GM18873 (cell line): Measurements from ENCODE around the gene ZFPM1.
"Not testable (repeated sequence)": the region's sequence is repeated elsewhere in the genome, so short reads cannot be mapped to it uniquely, and the experiment has no call there.

Experiments
- ATAC-seq: cut with Tn5 transposase; IDR thresholded peaks from one replicate; pipeline ENCODE4 v1.9.1; 2021; ENCODE audit warnings: mild to moderate bottlenecking, moderate library complexity, moderate number of reproducible peaks; ENCODE audit not compliant: unreplicated experiment, low FRiP score

The ZFPM1 gene

DNA sequence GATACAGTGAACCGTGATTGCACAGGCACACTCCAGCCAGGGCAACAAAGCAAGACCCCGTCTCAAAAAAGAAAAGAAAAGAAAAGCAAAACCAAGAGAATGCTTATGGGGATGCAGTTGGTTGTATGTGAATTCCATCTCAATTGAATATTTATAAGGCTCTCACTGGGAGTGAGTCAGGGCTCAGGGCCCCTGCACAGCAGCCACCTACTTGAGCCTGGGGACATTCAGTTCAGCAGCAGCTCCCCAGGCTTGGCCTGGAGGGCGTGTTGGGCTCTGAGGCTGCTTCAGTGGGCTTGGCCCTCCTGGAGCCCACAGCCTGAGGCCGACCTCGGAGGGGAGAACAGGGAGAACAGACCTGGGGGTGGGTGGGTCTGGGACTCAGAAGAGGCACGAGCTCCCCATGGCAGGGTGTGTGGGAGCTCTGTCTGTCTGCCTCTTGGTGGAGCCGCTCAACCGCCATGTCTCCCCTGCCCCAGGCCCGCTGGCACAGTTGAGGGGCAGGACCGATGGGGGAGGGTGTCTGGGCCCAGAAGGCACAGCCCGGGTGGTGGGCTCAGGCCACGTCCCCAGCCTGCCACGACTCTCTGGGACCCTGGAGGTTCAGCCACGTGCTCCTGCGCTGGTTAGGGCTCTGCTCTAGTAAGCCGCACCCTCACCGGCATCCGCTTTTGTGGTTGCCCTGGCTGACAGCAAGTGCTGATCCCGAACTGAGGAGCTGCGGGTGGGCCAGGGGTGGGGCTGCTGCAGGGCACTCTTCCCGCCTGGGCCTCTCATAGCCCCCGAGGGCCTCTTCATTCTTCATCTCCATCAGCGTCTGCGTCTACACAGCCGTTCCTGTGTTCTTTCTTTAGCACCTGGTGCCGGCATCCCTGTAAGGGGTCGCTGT lies 24.8 kb downstream of the ZFPM1 start:
- no peak for ATAC-seq

DNA sequence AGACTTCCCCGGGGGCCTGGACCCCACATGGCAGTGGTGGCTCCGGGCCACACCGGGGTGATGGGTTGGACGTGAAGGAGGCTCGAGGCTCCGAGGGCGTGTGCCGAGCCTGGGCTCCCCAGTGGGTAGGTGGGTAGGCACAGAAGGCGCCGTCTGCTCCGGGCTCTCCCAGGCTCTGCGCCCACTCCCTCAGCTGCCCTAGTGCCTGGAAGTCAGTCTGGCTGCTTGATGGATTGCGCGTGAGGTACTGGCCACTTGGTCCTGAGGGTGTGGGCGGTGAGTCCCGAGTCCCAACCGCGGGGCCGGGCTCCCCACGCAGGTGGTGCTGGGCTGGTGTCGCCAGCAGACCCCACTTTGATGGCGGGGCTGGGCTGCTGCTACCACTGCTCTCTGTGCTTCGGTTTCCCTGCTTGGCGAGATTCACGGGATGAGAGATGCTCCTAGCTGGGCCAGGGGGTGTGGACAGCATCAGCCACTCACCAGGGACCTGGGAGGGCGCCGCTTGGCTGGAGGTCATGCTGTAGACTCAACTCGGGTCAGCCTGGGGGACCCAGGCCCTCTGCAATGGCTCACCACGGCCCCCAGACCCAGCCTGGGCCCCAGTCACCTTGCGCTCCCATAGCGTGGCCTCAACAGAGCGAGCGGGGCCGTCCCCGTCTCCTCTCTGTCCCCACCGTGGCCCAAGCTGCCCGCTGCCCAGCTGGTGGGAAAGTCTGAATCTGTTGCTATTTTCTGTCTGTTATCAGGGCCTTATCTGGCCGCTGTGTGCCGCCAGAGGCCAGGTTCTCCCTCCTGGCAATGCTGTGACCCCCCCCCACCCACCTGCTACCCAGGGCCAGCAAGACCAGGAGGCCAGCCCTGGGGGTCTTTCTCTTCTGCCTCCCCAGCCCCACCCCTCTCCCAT lies 26.1 kb downstream of the ZFPM1 start:
- no peak for ATAC-seq

DNA sequence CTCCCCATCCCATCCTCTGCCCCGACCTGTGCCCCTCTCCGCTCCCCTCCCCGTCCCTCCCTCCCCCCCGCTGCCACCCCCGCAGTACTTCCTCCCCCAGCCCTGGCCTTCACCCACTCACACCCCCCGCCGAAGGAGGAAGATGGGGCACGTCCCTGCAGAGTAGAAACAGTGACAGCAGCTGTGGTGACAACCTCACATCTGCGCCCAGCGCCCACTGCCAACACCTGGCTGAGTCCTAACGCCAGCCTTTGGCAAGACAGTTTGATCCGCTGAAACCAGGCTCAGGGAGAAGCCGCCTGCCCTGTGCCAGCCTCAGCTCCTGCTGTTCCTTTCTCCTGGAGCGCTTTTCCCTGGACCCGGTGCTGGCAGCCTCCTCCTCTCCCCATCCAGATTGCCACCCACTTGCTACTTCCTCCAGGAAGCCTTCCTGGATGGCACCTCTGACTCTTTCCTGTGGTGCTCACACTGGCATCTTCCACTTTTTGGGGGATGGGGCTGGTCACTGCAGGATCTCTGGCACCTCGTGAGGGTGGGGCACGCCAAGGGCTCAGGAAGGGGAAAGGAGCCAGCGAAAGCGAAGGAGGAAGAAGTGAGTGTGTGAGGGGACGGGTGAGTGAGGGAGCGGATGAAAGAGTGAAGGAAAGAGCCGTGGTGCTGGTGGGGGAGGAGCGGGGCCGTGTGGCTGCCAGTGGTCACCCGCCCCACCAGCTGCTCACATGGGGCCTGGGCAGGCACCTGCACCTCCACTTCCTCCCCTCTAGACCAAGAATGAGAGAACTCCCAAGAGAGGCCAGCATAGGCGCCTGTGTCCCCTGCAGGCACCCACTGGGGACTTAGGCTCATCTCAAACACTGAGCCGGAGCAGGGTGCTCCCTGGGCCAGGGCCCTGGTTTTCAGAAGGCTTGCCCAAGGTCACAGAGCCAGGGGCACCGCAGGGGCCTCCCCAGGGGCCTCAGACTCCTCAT lies 27.0 kb downstream of the ZFPM1 start:
- ATAC-seq: no peak

DNA sequence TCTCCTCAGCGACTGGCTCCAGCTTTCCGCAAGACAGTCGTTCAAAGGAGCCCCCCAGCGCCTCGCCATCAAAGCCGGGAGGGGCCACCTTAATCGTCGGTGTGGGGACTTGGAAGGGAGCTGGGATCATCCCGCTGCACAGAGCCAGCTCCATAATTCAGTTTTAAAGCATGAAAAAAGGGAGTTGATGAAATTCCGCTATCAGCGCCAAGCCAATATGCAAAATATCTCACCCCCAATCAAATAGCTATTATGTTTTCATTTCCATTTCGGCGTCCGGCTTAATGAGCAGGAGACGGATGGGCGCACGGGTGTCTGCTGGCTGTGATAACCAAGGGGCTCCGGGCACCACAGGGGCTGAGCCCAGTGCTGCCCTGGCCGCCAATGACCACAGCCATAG lies 27.7 kb downstream of the ZFPM1 start:
- no peak for ATAC-seq

DNA sequence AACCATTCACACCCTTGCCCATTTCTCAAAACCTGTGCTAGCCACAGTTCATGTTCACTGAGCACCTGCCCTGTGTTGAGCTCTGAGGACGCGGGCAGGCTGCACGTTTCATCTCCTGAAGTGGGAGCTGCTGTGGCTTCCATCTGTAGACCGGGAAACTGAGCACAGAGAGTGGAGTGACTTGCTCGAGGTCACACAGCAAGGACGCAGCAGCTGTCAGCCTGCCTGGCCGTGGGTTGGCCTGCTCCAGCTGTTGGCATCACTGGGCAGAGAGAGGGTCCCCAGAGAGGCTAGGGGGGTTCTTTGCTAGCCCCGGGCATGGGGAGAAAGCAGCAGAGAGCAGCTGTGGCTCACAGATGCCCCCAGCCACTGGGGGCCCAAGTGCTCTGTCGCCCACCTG lies 28.8 kb downstream of the ZFPM1 start:
- no peak for ATAC-seq

DNA sequence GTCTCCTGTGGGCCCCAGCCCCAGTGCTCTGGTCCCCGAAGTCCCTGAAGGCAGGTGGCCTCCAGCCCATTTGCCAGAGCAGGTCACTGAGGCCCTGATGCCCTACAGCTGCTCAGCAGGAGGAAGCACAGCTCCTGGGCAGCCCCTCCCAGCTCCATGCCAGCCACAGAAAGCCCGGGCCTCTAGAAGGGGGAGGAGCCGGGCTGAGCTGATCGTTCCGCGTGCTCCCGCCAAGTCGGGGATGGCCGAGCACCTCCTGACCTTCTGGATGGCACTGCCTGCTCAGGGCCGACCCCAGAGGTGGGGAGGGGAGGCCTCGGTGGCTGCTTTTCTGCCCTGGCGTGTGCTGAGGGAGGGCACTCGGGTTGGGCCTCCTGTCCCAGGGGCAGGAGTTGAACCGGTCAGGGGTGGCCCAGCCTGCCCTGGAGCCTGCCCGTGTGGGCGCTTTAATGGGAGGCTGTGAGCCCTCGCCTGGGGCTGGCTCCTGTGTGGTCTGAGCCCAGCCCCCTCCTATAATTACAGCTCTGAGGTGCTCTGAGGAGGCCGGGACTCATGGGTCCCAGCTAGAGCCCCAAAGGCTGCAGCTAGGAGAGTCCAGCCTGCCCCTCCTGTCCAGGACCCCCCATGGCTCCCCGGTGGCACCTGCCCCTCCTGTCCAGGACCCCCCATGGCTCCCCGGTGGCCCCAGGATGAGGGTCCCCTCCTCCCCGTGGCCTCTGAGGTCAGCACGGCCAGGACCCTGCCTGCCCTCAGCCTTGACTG lies 29.7 kb downstream of the ZFPM1 start:
- no peak for ATAC-seq

DNA sequence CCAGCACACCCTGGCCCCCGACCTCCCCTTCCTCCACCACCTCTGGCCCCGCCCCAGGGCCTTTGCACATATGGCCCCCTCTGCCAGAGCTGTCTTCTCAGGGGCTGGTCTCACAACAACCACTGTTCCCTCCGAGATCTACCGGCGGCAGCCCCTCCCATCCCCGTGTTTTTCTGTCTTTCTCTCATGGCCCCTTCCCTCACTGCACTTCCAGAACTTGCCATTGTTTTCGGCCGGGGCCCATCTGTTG lies 30.2 kb downstream of the ZFPM1 start:
- ATAC-seq: no peak

DNA sequence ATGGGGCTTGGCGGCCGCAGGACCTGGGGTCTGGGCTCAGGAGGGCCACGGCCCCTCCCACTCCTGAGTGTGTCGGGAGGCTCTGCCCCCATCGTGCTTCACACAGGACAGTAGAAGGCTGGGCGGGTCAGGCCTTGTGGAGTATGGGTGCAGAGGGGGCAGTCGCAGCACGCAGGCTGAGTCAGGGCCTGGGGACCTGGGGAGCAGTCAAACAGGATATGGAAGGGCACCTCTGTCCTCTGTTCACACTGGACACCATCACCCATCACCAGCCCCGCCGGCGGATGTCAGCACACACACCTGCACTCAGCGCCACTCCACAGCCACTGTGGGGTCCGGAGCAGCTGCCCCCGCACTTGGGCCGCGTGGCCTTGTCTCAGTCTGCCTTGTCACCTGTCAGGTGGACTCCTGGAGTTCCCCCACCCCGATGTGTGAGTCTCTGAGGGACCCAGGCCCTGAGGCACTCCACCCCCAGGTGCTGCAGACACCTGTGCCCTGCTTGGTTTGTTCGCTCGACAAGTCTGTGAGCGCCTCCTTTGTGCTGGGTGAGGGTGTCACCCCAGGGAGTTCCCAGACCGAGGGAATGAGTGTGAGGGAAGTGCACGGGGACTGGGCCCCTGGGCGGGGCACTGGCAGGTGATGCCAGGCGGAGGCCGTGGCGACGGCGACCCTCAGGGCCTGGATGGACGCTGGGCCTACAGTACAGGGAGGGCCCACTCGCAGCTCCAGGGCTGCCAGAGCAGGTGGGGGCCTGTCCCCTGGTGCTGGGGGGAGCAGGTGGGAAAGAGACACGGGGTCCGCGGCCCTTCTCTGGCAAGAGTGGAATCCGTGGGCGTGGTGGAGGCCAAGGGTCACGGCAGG lies 31.7 kb downstream of the ZFPM1 start:
- no peak for ATAC-seq

DNA sequence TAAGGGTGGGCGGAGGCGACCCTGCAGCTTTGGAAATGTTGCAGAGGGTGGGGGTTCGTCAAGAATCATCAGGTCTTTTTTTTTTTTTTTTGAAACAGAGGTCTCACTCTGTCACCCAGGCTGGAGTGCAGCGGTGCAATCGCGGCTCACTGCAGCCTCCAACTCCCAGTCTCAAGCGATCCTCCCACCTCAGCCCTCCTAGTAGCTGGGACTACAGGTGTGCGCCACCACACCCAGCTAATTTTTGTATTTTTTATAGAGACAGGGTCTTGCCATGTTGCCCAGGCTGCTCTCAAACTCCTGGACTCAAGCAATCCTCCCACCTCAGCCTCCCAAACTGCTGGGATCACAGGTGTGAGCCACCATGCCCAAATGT lies 32.3 kb downstream of the ZFPM1 start:
- ATAC-seq: not testable (repeated sequence)

DNA sequence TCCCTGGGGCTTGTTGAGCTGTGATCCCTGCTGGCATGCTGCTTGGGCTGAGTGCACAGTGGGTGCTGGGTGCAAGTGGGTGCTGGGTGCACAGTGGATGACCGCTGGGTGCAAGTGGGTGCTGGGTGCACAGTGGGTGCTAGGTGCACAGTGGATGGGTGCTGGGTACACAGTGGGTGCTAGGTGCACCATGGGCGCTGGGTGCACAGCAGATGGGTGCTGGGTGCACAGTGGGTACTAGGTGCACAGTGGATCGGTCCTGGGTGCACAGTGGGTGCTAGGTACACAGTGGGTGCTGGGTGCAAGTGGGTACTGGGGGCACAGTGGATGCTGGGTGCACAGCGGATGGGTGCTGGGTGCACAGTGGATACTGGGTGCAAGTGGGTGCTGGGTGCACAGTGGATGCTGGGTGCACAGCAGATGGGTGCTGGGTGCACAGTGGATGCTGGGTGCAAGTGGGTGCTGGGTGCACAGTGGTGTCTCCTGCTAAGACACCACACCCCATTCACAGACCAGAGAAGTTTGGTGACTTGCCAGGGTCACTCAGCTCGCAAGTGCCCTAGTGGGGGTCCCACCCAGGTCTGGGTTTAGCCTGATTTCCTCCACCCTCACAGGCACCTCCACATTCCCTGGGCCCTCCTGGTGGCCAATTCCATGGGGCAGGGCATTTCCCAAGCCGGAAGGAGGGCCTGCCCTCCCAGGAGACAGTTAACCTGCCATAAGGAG lies 33.5 kb downstream of the ZFPM1 start:
- ATAC-seq: no peak

DNA sequence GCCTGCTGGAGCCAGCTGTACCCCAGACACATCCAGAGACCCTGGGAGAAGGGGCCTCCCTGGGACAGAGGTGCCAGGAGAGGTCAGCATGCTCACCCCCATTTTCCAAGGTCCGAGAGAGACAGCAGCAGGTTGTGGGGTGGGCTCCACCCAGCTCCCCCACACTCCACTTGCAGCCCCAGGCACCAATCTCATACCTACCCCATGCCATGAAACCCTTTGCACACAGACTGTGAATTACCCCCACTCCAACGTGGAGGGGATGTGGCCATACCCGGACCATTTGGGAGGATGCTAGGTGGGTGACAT lies 34.0 kb downstream of the ZFPM1 start:
- no peak for ATAC-seq

DNA sequence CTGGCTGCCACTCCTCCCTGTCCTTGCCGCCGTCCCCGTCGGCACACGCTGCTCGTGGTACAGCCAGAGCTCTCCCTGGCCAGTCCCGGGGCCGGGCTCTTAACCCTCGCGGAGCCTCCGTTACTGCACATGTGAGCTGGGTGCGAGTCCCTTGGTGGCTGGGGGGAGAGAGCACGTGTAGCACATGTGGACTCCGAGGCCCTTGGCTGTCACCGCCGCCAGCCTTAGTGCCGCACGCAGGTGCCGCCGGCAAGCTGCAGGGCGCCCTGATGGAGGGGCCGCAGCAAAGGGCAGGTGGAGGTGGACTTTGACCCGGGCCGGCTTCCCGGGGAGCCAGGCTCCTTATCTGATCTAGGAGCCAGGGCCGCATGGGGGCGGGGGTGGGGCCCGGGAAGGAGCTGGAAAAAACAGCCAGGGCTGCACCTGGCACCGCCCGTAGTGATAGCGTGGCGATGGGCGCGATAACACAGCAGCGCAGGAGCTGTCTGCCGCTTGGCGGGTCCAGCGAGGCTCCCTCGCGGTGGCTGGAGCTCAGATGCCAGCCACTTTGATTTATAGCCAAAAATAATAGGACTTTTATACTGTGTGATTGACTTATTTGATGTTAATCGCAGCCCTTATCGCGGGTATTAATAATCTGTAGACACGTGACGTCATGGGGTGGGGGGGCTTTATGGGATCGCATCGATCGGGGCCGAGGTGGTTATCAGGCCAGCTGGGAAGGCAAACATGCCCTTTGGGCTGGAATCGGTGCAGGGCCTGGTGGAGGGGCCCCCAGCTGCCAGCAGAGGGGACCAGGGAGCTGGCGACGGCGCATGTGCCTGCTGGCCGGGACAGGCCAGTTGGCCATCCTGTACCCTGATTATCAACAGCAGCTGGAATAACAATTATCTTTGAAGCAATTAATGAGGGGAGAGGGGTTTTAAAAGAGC lies 35.1 kb downstream of the ZFPM1 start:
- no peak for ATAC-seq

DNA sequence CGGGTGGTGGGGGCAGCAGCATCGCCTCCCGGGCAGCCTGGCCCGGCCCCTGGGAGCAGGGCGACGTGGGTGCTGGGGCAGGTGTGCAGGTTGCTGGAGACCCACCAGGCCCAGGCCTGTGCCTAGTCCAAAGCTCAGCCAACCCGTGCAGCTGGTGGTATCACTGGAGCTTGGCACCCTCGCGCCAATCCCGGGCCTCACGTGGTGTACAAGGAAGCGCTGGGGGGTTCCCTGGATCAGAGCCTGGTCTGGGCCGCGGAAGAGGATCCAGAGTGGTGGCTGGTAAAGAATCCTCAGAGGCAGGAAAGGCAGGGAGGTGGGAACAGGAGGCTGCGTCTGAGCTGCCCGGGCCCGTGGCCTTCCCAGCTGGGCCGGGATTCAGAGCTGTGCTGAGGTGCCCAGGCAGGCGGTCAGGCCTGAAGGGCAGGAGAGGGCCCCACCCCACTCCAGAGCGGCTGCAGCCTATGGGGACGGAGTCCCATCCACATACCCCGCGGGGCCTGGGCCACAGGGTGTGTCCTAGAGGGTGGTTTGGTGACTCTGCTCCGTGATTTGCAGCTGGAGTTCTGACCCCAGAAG lies 36.2 kb downstream of the ZFPM1 start:
- no peak for ATAC-seq

DNA sequence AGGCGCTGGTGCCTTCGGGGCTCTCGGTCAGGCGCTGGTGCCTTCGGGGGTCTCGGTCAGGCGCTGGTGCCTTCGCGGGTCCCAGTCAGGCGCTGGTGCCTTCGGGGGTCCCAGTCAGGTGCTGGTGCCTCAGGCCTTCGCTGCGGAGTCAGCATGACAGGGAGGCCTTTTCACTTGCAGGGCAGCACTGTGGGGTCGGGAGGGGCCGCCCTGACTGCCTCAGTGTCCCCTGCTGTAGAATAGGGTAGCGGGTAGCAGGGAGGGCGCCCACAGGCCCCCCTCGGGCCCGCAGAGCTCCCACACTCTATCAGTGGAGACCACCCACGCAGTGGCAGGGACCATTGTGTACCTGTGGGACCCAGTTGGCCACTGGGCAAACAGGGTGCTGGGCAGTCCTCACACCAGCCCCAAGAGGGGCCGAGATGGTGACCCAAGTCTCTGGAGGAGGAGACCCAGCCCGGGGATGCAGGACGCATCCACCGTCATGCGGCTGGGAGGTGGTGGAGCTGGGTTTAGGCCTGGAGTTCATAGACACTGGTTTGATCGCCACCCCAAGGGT lies 38.0 kb downstream of the ZFPM1 start:
- no peak for ATAC-seq

DNA sequence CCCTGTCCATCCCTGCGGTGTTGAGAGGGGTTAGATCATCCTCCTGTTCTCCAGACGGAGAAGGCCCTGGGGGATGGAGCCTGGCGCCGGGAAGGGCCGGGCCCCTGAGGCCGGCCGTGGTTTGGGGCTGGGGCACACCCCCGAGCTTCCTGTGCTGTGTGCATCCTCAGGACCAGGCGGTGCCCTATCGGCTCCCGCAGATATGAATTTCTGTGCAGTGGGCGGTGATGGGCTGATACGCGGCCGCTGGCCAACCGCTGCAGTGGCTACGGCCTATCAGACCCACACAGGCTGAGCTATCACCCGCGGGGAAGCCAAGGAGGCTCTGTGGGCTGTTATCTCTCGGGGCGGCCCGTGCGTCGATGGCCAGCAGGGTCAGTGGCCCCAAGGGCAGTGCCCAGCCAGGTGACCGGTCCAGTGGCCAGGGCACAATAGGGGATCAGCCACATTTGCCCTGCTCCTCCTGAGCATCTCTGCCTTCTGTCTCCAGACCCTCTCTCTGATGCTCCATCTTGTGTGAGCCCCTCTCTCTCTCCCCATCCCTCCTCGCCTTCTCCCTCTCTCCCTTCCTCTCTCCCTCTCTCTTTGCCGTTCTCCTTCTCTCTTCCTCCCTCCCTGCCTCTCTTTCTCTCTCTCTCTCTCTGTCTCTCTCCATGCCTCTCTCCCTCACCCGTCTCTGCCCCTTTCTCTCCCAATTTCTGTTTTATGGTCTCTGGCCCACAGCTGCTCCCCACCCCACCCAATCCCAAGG lies 38.7 kb downstream of the ZFPM1 start:
- ATAC-seq: no peak

DNA sequence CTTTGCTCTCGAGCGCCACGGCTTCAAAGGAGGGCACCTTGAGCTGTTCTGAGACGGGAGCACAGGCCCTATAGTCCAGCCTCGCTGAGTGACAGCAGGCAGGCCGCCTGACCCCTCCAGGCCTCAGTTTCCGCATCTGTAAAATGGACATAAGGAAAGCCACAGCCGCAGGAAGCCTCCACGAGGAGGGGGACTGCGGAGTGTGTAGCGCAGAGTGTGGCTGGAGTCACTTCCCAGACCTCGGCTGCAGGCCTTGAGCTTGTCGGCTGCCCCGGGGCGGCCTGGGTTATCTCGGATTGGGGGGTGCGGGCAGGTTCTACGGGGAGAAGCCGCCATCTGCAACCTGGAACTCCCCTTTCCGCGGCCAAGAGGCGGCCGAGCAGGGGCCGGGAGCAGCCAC lies 40.8 kb downstream of the ZFPM1 start:
- no peak for ATAC-seq
